ENCODE data around the gene MAIP1.
A peak's percentile ranks its signal among the peaks of the same experiment; 100 is the strongest.

The MAIP1 gene

DNA sequence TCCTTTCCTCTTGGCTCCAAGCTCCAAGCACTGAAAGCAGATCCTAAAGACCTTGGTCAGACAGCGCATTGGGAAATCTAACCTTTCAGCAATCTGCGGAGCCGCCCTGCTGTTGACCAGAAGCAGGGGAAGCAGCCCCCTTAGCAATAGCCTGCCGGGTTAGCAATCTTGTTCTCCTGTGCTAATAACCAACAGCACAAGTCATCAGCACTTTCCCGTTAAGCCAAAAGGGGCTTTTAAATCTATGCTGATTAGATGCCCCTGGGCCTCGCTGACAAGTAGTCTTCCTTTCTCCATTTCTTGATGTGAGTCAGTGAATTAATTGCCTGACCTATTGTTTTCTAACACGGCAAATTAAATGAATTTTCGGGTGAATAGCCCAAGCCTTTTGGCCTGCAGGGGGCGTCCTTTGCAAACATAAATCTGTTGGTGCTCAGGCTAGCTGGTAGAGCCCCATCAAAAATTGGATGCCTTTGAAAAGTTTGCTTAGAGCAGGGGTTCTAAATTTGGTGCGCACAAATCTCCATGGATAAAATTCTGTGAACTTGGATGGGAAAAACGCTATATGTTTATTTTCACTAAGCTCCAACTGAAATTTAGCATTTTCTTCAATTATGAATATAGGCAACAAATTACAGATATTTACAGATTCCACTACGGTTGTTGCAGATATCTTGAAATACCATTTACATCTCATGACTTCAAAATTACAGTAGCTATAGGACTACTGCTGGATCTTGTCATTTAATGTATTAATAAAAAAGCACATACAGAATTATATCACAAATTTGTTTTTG is 24.6 kb downstream of the MAIP1 start:
- peak; percentile 83 to 89 for DNase-seq
- no peak overlapping the region for H3K27ac ChIP-seq
- peaks cover 0 to 7% (median 3%) of the 10 kb centered on the region in 4 donors for H3K4me1 ChIP-seq
- intact Hi-C loops (cut with DNase I; ENCODE audit: low total_unique reads): loop anchor here (5.0 kb wide), 1 partner anchor 497 kb away; no protein-coding TSS in a partner anchor
- H3K27me3 ChIP-seq: no peaks in the 10 kb centered on the region
- TF ChIP-seq, protein P1, sequence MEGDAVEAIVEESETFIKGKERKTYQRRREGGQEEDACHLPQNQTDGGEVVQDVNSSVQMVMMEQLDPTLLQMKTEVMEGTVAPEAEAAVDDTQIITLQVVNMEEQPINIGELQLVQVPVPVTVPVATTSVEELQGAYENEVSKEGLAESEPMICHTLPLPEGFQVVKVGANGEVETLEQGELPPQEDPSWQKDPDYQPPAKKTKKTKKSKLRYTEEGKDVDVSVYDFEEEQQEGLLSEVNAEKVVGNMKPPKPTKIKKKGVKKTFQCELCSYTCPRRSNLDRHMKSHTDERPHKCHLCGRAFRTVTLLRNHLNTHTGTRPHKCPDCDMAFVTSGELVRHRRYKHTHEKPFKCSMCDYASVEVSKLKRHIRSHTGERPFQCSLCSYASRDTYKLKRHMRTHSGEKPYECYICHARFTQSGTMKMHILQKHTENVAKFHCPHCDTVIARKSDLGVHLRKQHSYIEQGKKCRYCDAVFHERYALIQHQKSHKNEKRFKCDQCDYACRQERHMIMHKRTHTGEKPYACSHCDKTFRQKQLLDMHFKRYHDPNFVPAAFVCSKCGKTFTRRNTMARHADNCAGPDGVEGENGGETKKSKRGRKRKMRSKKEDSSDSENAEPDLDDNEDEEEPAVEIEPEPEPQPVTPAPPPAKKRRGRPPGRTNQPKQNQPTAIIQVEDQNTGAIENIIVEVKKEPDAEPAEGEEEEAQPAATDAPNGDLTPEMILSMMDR (IDR thresholded peaks at IDR 0.05): peak; percentile 75 to 77
- H3K9me3 ChIP-seq: no peaks in the 10 kb centered on the region
- H3K4me3 ChIP-seq: peak overlapping the region in 1 of 2 donors; percentile 23
- no peaks in the 10 kb centered on the region for H3K36me3 ChIP-seq

DNA sequence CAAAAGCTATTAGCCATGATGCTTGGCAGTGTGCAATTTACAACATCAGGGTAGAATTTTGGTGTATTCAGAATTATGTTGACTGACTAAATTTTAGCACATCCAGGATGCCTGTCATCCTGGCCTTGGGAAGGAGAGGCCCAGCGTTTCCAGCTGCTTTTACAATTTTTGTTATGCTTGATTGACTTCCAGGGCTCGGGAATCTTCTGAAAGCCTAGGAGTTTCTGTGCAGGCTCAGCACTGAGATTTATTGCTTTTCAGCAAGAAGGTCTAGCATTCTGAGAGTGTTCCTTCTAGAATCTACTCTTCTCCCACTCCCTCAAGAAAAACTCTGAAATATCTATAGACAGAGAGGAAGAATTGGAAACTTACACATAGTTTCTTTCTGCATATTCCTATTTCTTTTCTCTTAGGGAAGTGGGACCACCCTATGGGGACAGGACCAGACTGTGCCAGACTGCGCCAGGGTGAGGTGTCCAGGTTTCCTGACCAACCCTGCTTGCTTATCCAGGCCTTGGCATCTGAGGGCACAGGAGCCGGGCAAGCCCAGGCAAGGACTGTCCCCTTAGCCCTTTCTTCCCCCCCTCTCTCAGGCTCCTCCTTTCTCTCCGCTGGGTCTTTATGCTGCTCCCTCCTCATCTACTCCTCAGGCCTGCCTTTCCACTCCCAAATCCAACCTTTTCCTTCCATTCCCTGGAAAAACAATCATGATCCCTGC is 26.9 kb downstream of the MAIP1 start:
- no peaks in the 10 kb centered on the region for H3K36me3 ChIP-seq
- no peaks in the 10 kb centered on the region for H3K9me3 ChIP-seq
- H3K4me1 ChIP-seq: peaks cover 0 to 7% (median 3%) of the 10 kb centered on the region in 4 donors
- intact Hi-C loops (cut with DNase I; ENCODE audit: low total_unique reads): loop anchor here (5.0 kb wide), 1 partner anchor 495 kb away; no protein-coding TSS in a partner anchor
- TF ChIP-seq, protein P1 (IDR thresholded peaks at IDR 0.05): no peak
- DNase-seq: no peak
- no peaks in the 10 kb centered on the region for H3K27me3 ChIP-seq
- no peak overlapping the region for H3K27ac ChIP-seq
- H3K4me3 ChIP-seq: no peak overlapping the region

DNA sequence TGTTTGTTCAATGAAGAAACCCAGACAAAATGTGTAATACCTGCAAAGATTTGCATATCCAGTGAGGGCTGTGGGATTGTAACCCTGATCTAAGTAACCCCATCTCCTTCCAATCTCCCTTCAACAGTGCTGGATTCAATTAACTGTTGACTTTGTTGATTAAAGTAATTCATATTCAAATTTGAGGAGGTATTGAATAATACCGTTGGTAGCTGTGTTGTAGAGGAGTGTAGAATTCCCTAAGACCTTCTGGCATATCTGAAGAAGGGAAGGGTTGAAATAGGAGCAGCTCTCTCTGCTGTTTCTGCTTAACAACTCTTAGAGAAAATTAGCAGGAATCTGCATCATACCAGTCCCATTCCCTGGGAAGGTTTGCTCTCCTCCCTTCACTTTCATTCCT is 28.2 kb downstream of the MAIP1 start:
- intact Hi-C loops (cut with DNase I; ENCODE audit: low total_unique reads): loop anchor here (5.0 kb wide), 1 partner anchor 494 kb away; no protein-coding TSS in a partner anchor
- Histone ChIP-seq H3K4me1 (peaks cover 0 to 7% (median 3%) of the 10 kb centered on the region in 4 donors), H3K36me3 (no peaks in the 10 kb centered on the region), H3K27ac (no peak overlapping the region), H3K9me3 (no peaks in the 10 kb centered on the region), H3K27me3 (no peaks in the 10 kb centered on the region), H3K4me3 (no peak overlapping the region)
- DNase-seq: no peak
- TF ChIP-seq, protein P1 (IDR thresholded peaks at IDR 0.05): no peak

DNA sequence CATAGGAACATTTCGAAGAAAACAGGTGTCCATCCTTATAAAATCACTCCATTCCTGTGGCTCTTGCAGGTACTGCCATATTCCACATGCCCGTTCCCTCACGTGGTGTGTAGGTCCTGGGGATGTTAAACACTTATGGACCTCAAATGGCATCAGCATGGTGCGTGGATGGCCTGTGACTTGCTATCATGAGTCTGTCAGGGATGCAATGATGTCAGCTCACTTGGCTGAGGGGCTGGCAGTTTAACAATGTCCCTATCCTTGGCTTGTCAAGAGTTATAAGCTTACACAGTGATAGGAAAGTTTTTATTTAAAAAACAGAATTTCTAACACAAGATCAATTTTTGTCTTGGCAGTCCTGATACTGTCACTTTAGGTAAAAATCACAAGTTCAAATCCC is 28.8 kb downstream of the MAIP1 start:
- Histone ChIP-seq H3K27me3 (no peaks in the 10 kb centered on the region), H3K36me3 (no peaks in the 10 kb centered on the region), H3K4me1 (peaks cover 0 to 7% (median 3%) of the 10 kb centered on the region in 4 donors), H3K27ac (no peak overlapping the region), H3K9me3 (no peaks in the 10 kb centered on the region), H3K4me3 (no peak overlapping the region)
- intact Hi-C loops (cut with DNase I; ENCODE audit: low total_unique reads): loop anchor here (5.0 kb wide), 1 partner anchor 493 kb away; no protein-coding TSS in a partner anchor
- DNase-seq: no peak
- TF ChIP-seq, protein P1 (IDR thresholded peaks at IDR 0.05): no peak

DNA sequence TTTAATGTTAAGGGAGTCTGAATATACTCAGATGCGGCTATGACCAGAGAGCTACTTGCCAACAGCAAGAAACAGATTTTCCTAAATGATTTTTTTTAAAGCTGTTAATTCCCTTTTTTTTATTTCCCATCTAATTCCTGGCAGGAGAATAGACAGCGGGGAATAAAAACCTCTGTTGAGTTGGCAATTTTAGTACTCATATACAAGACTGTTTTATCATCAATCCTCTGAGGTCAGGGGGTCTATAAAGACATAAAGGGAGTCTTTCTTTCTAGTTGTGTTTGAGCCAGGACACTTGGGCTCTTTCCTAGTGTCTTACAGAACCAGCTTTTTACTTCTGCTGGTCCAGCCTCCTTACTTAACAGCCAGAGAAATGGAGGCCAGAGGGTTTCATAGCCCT is 29.4 kb downstream of the MAIP1 start:
- H3K4me1 ChIP-seq: peaks cover 0 to 4% (median under 1%) of the 10 kb centered on the region in 4 donors
- intact Hi-C loops (cut with DNase I; ENCODE audit: low total_unique reads): loop anchor here (5.0 kb wide), 1 partner anchor 493 kb away; no protein-coding TSS in a partner anchor
- no peaks in the 10 kb centered on the region for H3K36me3 ChIP-seq
- no peaks in the 10 kb centered on the region for H3K27me3 ChIP-seq
- no peak overlapping the region for H3K27ac ChIP-seq
- DNase-seq: no peak
- H3K4me3 ChIP-seq: no peak overlapping the region
- TF ChIP-seq, protein P1 (IDR thresholded peaks at IDR 0.05): no peak
- no peaks in the 10 kb centered on the region for H3K9me3 ChIP-seq

All from tibial artery (tissue), 4 donors.